Testis (tissue), 3 donors: Measurements from ENCODE around the gene NDUFB11. TPM values are rescaled to one million over a fixed set of nuclear protein-coding genes. Genes with fewer than 3 reads are reported as not detected.
"Not testable (repeated sequence)": the region's sequence is repeated elsewhere in the genome, so short reads cannot be mapped to it uniquely, and the experiment has no call there.

Experiments
- DNase-seq: peaks from one replicate; pipeline ENCODE4 v3.0.0-alpha.2; 2019
- H3K27ac ChIP-seq, 2 donors: fragments of 200-600 bp; sonication (generic); one replicate each; pipeline ENCODE4 v1.5.1; 2019
- H3K27me3 ChIP-seq: fragments of 200-600 bp; sonication (generic); one replicate; pipeline ENCODE4 v1.5.1; 2019
- H3K36me3 ChIP-seq: fragments of 200-600 bp; sonication (generic); one replicate; pipeline ENCODE4 v1.5.1; 2017; ENCODE audit warnings: low read depth; ENCODE audit errors: missing control alignments
- H3K4me1 ChIP-seq: fragments of 200-600 bp; sonication (generic); one replicate; pipeline ENCODE4 v1.5.1; 2019
- H3K4me3 ChIP-seq, 2 donors: fragments of 200-600 bp; sonication (generic); one replicate each; pipeline ENCODE4 v1.5.1; 2017 to 2019
- H3K9me3 ChIP-seq: fragments of 200-600 bp; sonication (generic); one replicate; pipeline ENCODE4 v1.5.1; 2017
- CTCF ChIP-seq, 3 experiments: fragments of 450-650 bp in 2 of 3; fragments of 200-600 bp in 1 of 3; sonication (generic) in 1 of 3; IDR thresholded peaks; one replicate each; pipeline ENCODE4 v1.5.1; 2016 to 2019; ENCODE audit warnings: antibody characterized with exemption in 3 of 3, mild to moderate bottlenecking in 2 of 3, moderate library complexity in 1 of 3
- POLR2A ChIP-seq: fragments of 450-650 bp; IDR thresholded peaks from one replicate; pipeline ENCODE4 v1.6.1; 2017; ENCODE audit warnings: antibody characterized with exemption, mild to moderate bottlenecking, moderate library complexity
- WGBS, 2 donors: methylation state at CpG; one replicate each; pipeline ENCODE4 v1.1.5; 2018; 5-methylcytosine and 5-hydroxymethylcytosine counted together
- intact Hi-C: fragments of 100-400 bp; cut with DNase I; formaldehyde crosslinking; loops from one replicate; pipeline ENCODE4 v1.15.1; 2023; ENCODE audit warnings: low total_unique reads
- polyA plus RNA-seq: library from polyadenylated mRNA; stranded (reverse); fragments of 350-450 nt; fragmentation: Illumina TruSeq; extraction: RNeasy Lipid Tissue Mini Kit (QIAGEN cat#74804); gene quantifications from one replicate; pipeline ENCODE4 v1.2.3, GENCODE V29; 2014; ENCODE audit warnings: low read depth, low replicate concordance; ENCODE audit not compliant: insufficient read depth
- total RNA-seq, 2 donors: library from RNA; depleted of rRNA; stranded (reverse); fragments of >200 nt; gene quantifications; one replicate each; pipeline ENCODE4 v1.2.3, GENCODE V29; 2016

The NDUFB11 gene
- total and polyA plus RNA-seq, 3 donors from 2014 or later = 41.3 to 77.4 (median 68.0) TPM

DNA sequence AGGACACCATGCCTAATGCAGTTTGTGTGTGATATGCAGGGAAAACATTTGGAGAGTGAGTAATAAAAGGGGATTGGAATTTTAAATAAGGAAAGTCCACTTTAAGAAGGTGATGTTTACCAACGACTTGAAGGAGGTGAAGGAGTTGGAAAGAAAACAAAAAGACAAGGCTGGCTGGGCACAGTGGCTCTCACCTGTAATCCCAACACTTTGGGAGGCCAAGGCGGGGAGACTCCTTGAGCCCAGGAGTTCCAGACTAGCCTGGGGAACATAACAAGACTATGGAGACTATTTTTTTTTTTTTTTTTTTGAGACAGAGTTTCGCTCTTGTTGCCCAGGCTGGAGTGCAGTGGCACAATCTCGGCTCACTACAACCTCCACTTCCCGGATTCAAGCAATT is 11.0 kb downstream of the NDUFB11 start:
- whole genome bisulfite sequencing, 2 donors = 76 to 85% methylated on average over 5 of the region's 5 CpGs
- Histone ChIP-seq H3K36me3 (no peaks in the 10 kb centered on the region), H3K9me3 (no peaks in the 10 kb centered on the region), H3K4me1 (no peaks in the 10 kb centered on the region), H3K4me3 (no peak overlapping the region), H3K27ac (no peak overlapping the region), H3K27me3 (no peaks in the 10 kb centered on the region)
- DNase-seq = no peak
- intact Hi-C loops = no loop called here
- no peak for TF ChIP-seq CTCF (IDR thresholded peaks at IDR 0.05)
- TF ChIP-seq POLR2A = no peak

- 9 to 12% methylated on average over 7 to 11 of the region's 11 CpGs for WGBS, 2 donors
- intact Hi-C loops = no loop called here
- H3K27ac ChIP-seq = peak overlapping the region in 1 of 2 donors; percentile 76
These were observed 14.6 kb downstream of the NDUFB11 start for GRCh38 chrX:47129899-47130358.

DNA sequence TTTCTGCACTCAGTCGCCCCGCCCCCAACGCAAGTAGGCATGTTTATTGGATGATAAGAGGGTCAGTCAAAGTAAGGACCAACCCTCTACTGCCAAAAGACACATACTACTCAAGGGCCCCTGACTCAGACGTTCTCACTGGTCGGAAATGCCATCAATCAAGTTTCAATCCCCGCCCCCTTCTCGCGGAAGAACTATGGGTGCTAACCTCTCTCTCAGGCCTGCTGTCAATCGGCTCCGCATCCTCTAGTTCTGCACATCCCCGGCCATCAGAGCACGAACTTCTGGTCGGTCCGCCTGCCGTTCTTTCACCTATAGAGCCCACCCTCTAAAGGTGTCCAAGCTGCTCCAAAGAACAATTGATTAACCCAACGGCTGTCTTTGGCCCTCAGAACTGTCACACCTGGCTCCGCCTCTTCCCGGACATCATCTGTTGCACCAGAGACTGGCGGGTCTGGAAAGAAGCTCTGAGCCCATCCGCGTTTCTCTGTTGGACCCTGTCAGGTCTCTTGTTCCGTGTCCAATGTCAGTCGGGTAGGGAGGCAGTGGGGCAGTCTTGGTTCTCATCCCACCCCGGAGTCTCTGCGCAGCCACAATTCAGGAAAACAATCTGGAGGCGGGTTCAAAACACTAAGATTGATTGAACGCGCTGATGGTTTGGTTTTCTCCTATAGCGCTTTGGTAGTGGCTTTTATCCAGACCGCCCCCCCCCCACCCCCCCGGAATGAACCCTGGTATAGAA is 15.2 kb downstream of the NDUFB11 start:
- H3K36me3 ChIP-seq = no peaks in the 10 kb centered on the region
- TF ChIP-seq POLR2A = no peak
- no peak for TF ChIP-seq CTCF (IDR thresholded peaks at IDR 0.05)
- 1% methylated on average over 14 to 28 of the region's 31 CpGs for WGBS, 2 donors
- H3K4me3 ChIP-seq = peak overlapping the region; percentile 53 to 68
- intact Hi-C loops = no loop called here
- no peaks in the 10 kb centered on the region for H3K27me3 ChIP-seq
- peak; percentile 94 for DNase-seq
- peak overlapping the region; percentile 50 to 76 for H3K27ac ChIP-seq
- H3K9me3 ChIP-seq = no peaks in the 10 kb centered on the region
- no peaks in the 10 kb centered on the region for H3K4me1 ChIP-seq

More at GRCh38 chrX:47129899-47130358, 14.6 kb downstream of the NDUFB11 start:
- no peaks in the 10 kb centered on the region for H3K36me3 ChIP-seq
- H3K4me1 ChIP-seq = no peaks in the 10 kb centered on the region
- H3K4me3 ChIP-seq = peak overlapping the region; percentile 53 to 68
- no peak for DNase-seq
- TF ChIP-seq POLR2A (no peak), CTCF (IDR thresholded peaks at IDR 0.05) (no peak)
- H3K27me3 ChIP-seq = no peaks in the 10 kb centered on the region
- no peaks in the 10 kb centered on the region for H3K9me3 ChIP-seq

GRCh38 chrX:47124466-47124865 is 20.0 kb downstream of the NDUFB11 start:
- H3K36me3 ChIP-seq, DNase-seq, H3K27me3 ChIP-seq, H3K4me3 ChIP-seq, H3K27ac ChIP-seq, H3K9me3 ChIP-seq, H3K4me1 ChIP-seq, intact Hi-C loops: not testable (repeated sequence)
- 95 to 100% methylated on average over 1 to 2 of the region's 3 CpGs for WGBS, 2 donors

DNA sequence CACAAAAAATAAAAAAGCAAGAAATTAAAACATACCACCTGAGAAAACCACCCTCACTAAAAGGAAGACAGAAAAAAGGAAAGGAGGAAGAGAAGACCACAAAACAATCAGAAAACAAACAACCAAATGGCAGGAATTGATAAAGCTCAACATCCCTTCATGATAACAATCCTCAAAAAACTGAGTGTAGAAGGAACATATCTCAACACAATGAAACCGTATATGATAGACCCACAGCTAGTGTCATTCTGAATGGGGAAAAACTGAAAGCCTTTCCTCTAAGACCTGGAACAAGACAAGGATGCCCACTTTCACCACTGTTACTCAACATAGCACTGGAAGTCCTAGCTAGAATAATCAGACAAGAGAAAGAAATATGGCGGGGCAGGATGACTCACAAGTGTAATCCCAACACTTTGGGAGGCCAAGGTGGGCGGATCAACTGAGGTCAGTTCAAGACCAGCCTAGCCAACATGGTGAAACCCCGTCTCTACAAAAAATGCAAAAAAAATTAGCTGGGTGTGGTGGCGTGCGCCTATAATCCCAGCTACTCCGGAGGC is 27.9 kb downstream of the NDUFB11 start:
- DNase-seq, H3K27me3 ChIP-seq, H3K36me3 ChIP-seq, H3K4me1 ChIP-seq, H3K27ac ChIP-seq, H3K4me3 ChIP-seq, H3K9me3 ChIP-seq, intact Hi-C loops: not testable (repeated sequence)
- 93 to 95% methylated on average over 7 of the region's 7 CpGs for WGBS, 2 donors
